Subcutaneous abdominal adipose tissue (tissue), 5 donors: Measurements from ENCODE around the gene PLCB1.
A peak's percentile ranks its signal among the peaks of the same experiment; 100 is the strongest.

ENCODE experiments used
- H3K27ac ChIP-seq: one replicate; pipeline ENCODE4 v1.7.0; 2013; ENCODE audit warnings: low read depth, mild to moderate bottlenecking, inconsistent platforms, low read length, moderate library complexity
- H3K27me3 ChIP-seq, 5 donors: one replicate each; pipeline ENCODE4 v1.7.0; 2013; ENCODE audit warnings: low read length in 5 of 5, inconsistent platforms in 1 of 5; ENCODE audit not compliant: control insufficient read depth in 5 of 5, insufficient read depth in 4 of 5
- H3K36me3 ChIP-seq, 5 donors: one replicate each; pipeline ENCODE4 v1.7.0; 2013; ENCODE audit warnings: low read length in 5 of 5; ENCODE audit not compliant: control insufficient read depth in 5 of 5, insufficient read depth in 5 of 5
- H3K4me1 ChIP-seq, 5 donors: one replicate each; pipeline ENCODE4 v1.7.0; 2013; ENCODE audit warnings: low read length in 5 of 5, mild to moderate bottlenecking in 3 of 5, moderate library complexity in 1 of 5; ENCODE audit not compliant: control insufficient read depth in 5 of 5, insufficient read depth in 5 of 5
- H3K4me3 ChIP-seq, 5 donors: one replicate each; pipeline ENCODE4 v1.7.0; 2013; ENCODE audit warnings: low read length in 5 of 5, low read depth in 1 of 5
- H3K9ac ChIP-seq, 5 donors: one replicate each; pipeline ENCODE4 v1.7.0; 2013; ENCODE audit warnings: low read length in 5 of 5, mild to moderate bottlenecking in 4 of 5, moderate library complexity in 3 of 5
- H3K9me3 ChIP-seq, 5 donors: one replicate each; pipeline ENCODE4 v1.7.0; 2013; ENCODE audit warnings: low read length in 5 of 5; ENCODE audit not compliant: control insufficient read depth in 5 of 5
- donor health status: healthy.
- donor health status: healthy.
- donor health status: healthy.
- donor health status: healthy.
- donor health status: healthy.

The PLCB1 gene

GRCh38 chr20:8414586-8415274 is 282.7 kb downstream of the PLCB1 start:
- Histone ChIP-seq H3K27ac (no peak overlapping the region), H3K36me3 (no peaks in the 10 kb centered on the region), H3K4me1 (no peaks in the 10 kb centered on the region), H3K27me3 (no peaks in the 10 kb centered on the region), H3K9ac (no peak overlapping the region), H3K4me3 (no peak overlapping the region), H3K9me3 (no peaks in the 10 kb centered on the region)

DNA sequence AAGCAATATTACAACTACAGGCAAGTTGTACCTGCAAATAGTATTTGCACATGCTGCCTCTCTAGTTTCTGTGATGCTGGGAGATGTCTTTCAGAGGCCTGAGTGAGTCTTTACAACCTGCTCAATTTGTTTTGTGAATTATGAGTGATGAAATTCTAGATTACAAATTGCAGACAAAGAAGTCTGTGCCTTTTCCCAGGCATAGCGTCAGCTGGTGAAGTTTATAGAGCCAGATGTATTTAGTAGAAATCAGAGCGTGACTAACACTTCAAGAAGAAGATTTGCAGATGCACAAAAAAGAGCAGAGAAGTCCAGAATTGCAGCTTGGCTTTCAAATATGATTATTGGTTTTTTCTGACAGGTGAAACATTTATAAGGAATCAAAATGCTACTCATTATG is 289.9 kb downstream of the PLCB1 start:
- Histone ChIP-seq H3K27ac (no peak overlapping the region), H3K27me3 (no peaks in the 10 kb centered on the region), H3K9me3 (no peaks in the 10 kb centered on the region), H3K9ac (no peak overlapping the region), H3K4me3 (no peak overlapping the region), H3K36me3 (no peaks in the 10 kb centered on the region), H3K4me1 (no peaks in the 10 kb centered on the region)

- Histone ChIP-seq H3K27ac (no peak overlapping the region), H3K9me3 (no peaks in the 10 kb centered on the region), H3K9ac (no peak overlapping the region), H3K4me1 (no peaks in the 10 kb centered on the region), H3K27me3 (no peaks in the 10 kb centered on the region), H3K36me3 (no peaks in the 10 kb centered on the region), H3K4me3 (no peak overlapping the region)
Observed at GRCh38 chr20:8423482-8423881, 291.4 kb downstream of the PLCB1 start.

- Histone ChIP-seq H3K27ac (no peak overlapping the region), H3K4me3 (no peak overlapping the region), H3K9me3 (no peaks in the 10 kb centered on the region), H3K36me3 (no peaks in the 10 kb centered on the region), H3K9ac (no peak overlapping the region), H3K4me1 (no peaks in the 10 kb centered on the region), H3K27me3 (no peaks in the 10 kb centered on the region)
Observed at GRCh38 chr20:8424010-8424409, 291.9 kb downstream of the PLCB1 start.

DNA sequence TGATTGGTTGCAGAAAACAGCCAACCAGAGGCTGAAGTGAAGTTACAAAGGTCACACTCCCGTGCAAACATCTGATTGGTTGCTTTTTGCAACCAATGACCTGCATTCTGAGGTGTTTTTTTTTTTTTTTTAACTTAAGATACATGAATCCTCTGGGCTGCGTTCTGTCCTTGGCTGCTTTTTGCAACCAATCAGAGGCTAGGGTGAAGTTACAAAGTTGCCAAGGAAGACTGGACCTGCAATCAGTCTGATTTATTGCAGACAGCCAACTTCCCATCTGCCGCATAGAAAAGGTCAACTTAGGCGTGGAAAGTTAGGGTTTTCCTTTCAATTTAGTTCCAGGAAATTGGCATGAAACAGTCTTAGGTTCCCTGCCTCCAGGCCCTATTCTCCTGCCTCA is 292.9 kb downstream of the PLCB1 start:
- no peaks in the 10 kb centered on the region for H3K9me3 ChIP-seq
- H3K36me3 ChIP-seq = no peaks in the 10 kb centered on the region
- H3K9ac ChIP-seq = no peak overlapping the region
- no peaks in the 10 kb centered on the region for H3K4me1 ChIP-seq
- H3K4me3 ChIP-seq = no peak overlapping the region
- H3K27me3 ChIP-seq = no peaks in the 10 kb centered on the region
- no peak overlapping the region for H3K27ac ChIP-seq

- Histone ChIP-seq H3K9me3 (no peaks in the 10 kb centered on the region), H3K27ac (no peak overlapping the region), H3K4me3 (no peak overlapping the region), H3K4me1 (no peaks in the 10 kb centered on the region), H3K27me3 (no peaks in the 10 kb centered on the region), H3K36me3 (no peaks in the 10 kb centered on the region), H3K9ac (no peak overlapping the region)
Observed at GRCh38 chr20:8425802-8426201, 293.7 kb downstream of the PLCB1 start.

DNA sequence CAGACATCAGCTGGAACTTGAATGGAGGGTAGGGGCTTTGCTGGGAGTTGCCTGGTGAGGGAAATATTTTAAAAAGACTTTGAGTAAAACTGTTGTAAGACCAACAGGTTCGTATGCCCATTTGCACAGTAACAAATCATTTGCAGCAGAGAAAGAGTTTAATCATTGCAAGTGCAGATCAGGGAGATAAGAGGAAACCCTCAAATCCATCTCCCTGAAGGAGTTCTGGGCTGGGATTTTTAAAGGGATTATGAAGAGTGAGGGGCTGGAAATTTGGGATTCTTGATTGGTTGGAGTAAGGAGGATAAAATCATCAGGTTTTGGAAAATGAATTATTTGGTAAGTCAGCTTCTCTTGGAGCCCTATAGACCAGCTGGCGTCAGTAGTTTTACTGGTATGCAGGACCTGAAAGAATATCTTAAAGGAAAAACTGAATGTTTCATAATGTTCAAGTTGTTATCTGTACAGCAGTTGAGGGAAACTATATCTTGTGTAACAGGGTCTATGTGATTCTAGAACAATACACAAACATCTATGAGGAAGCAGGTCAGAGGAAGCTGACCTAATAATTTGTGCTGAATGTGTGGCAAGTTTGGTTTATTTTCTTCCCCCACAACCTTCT is 295.5 kb downstream of the PLCB1 start:
- Histone ChIP-seq H3K27ac (no peak overlapping the region), H3K27me3 (no peaks in the 10 kb centered on the region), H3K9me3 (no peaks in the 10 kb centered on the region), H3K9ac (no peak overlapping the region), H3K36me3 (no peaks in the 10 kb centered on the region), H3K4me1 (peaks cover 6 to 16% (median 14%) of the 10 kb centered on the region in 5 donors), H3K4me3 (no peak overlapping the region)

DNA sequence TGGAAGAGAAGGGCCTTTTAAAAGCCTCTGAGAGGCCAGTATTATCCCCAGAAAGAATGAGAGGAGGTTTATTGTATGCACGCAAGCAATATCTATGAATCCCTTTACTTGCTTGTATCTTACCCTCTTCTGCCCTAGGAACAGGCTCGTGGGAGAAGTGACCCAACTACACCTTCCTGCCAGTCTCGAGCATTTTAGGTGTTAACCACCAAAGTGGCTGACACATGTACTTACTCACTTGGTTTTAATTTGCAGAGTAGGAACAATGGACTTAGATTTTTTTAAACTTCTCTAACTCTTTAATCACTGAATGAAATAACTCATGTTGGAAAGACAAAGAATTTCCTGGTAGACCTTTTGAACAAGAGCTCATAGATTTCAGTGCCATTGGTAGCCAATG is 296.9 kb downstream of the PLCB1 start:
- Histone ChIP-seq H3K9ac (no peak overlapping the region), H3K4me1 (peaks cover 6 to 24% (median 19%) of the 10 kb centered on the region in 5 donors), H3K36me3 (no peaks in the 10 kb centered on the region), H3K27me3 (no peaks in the 10 kb centered on the region), H3K27ac (no peak overlapping the region), H3K9me3 (no peaks in the 10 kb centered on the region), H3K4me3 (no peak overlapping the region)

GRCh38 chr20:8431538-8432434 is 299.7 kb downstream of the PLCB1 start:
- H3K36me3 ChIP-seq = no peaks in the 10 kb centered on the region
- peaks cover 6 to 28% (median 23%) of the 10 kb centered on the region in 5 donors for H3K4me1 ChIP-seq
- H3K9me3 ChIP-seq = no peaks in the 10 kb centered on the region
- H3K27me3 ChIP-seq = no peaks in the 10 kb centered on the region
- H3K4me3 ChIP-seq = peak overlapping the region; percentile 20 to 43 (median 36)
- H3K9ac ChIP-seq = peak overlapping the region in 2 of 5 donors; percentile 5 to 25
- H3K27ac ChIP-seq = peak overlapping the region; percentile 38
